HL-60 (cell line): ENCODE data around the gene CCL14.

ENCODE experiments used
- DNase-seq, 2 experiments: peaks; one replicate each; pipeline ENCODE4 v3.0.0-alpha.2; 2010 to 2020; ENCODE audit warnings: low read depth in 1 of 2, low spot score in 1 of 2
- H3K27ac ChIP-seq: fragments of 250-450 bp; sonication (Bioruptor Pico); replicated peaks from 2 replicates; pipeline ENCODE4 v1.5.1; 2020; ENCODE audit warnings: mild to moderate bottlenecking, moderate library complexity
- H3K27me3 ChIP-seq: fragments of 250-450 bp; sonication (Bioruptor Pico); 2 replicates; pipeline ENCODE4 v1.5.1; 2021; ENCODE audit warnings: mild to moderate bottlenecking, moderate library complexity; ENCODE audit not compliant: insufficient read depth, poor library complexity, severe bottlenecking
- H3K4me3 ChIP-seq: replicated peaks from 2 replicates; pipeline ENCODE4 v1.5.1; 2011; ENCODE audit warnings: mild to moderate bottlenecking, control low read depth, low read length; ENCODE audit not compliant: insufficient read depth
- GABPA ChIP-seq: IDR thresholded peaks from 2 replicates; pipeline ENCODE4 v1.6.1; 2012; ENCODE audit warnings: low read depth
- POLR2AphosphoS5 ChIP-seq: IDR thresholded peaks from 2 replicates; pipeline ENCODE4 v1.6.1; 2012; ENCODE audit warnings: low read depth
- SPI1 ChIP-seq: IDR thresholded peaks from 2 replicates; pipeline ENCODE4 v1.6.1; 2012; ENCODE audit warnings: low read depth, mild to moderate bottlenecking, borderline replicate concordance
- TF ChIP-seq, protein P1 (sequence below): IDR thresholded peaks from one replicate; pipeline ENCODE4 v1.5.1; 2011; ENCODE audit warnings: low read length, control low read depth, inconsistent platforms; ENCODE audit not compliant: insufficient read depth
- TF ChIP-seq, protein P2 (sequence below): IDR thresholded peaks from 2 replicates; pipeline ENCODE4 v1.6.1; 2012; ENCODE audit warnings: low read depth; ENCODE audit not compliant: insufficient replicate concordance

CCL14 gene

DNA sequence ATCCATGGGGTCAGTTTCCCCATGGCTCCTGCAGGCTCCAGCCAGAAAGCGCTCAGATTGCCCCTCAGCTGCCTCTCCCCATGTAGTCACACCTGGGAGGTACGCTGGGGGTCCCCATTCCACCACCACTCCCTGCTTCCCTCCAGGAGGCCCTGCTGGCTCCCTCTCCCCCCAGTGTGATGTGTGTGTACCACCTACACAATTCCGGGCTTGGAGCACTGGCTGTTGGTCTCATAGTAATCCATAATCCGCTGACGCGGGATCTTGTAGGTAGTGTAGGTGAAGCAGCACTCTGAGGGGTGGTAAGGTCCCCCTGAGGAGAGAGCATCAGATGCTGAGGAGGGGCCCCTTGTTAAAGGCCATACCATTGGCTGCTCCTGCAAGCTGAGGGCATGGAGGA lies 2.4 kb downstream of the CCL14 start:
- H3K4me3 ChIP-seq = no peak overlapping the region
- H3K27ac ChIP-seq = no peak overlapping the region
- no peak for DNase-seq
- TF ChIP-seq, protein P1, sequence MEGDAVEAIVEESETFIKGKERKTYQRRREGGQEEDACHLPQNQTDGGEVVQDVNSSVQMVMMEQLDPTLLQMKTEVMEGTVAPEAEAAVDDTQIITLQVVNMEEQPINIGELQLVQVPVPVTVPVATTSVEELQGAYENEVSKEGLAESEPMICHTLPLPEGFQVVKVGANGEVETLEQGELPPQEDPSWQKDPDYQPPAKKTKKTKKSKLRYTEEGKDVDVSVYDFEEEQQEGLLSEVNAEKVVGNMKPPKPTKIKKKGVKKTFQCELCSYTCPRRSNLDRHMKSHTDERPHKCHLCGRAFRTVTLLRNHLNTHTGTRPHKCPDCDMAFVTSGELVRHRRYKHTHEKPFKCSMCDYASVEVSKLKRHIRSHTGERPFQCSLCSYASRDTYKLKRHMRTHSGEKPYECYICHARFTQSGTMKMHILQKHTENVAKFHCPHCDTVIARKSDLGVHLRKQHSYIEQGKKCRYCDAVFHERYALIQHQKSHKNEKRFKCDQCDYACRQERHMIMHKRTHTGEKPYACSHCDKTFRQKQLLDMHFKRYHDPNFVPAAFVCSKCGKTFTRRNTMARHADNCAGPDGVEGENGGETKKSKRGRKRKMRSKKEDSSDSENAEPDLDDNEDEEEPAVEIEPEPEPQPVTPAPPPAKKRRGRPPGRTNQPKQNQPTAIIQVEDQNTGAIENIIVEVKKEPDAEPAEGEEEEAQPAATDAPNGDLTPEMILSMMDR = no peak
- TF ChIP-seq, protein P2, sequence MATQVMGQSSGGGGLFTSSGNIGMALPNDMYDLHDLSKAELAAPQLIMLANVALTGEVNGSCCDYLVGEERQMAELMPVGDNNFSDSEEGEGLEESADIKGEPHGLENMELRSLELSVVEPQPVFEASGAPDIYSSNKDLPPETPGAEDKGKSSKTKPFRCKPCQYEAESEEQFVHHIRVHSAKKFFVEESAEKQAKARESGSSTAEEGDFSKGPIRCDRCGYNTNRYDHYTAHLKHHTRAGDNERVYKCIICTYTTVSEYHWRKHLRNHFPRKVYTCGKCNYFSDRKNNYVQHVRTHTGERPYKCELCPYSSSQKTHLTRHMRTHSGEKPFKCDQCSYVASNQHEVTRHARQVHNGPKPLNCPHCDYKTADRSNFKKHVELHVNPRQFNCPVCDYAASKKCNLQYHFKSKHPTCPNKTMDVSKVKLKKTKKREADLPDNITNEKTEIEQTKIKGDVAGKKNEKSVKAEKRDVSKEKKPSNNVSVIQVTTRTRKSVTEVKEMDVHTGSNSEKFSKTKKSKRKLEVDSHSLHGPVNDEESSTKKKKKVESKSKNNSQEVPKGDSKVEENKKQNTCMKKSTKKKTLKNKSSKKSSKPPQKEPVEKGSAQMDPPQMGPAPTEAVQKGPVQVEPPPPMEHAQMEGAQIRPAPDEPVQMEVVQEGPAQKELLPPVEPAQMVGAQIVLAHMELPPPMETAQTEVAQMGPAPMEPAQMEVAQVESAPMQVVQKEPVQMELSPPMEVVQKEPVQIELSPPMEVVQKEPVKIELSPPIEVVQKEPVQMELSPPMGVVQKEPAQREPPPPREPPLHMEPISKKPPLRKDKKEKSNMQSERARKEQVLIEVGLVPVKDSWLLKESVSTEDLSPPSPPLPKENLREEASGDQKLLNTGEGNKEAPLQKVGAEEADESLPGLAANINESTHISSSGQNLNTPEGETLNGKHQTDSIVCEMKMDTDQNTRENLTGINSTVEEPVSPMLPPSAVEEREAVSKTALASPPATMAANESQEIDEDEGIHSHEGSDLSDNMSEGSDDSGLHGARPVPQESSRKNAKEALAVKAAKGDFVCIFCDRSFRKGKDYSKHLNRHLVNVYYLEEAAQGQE = no peak
- TF ChIP-seq SPI1 (no peak), GABPA (no peak), POLR2AphosphoS5 (no peak)
- H3K27me3 ChIP-seq = no peaks in the 10 kb centered on the region

DNA sequence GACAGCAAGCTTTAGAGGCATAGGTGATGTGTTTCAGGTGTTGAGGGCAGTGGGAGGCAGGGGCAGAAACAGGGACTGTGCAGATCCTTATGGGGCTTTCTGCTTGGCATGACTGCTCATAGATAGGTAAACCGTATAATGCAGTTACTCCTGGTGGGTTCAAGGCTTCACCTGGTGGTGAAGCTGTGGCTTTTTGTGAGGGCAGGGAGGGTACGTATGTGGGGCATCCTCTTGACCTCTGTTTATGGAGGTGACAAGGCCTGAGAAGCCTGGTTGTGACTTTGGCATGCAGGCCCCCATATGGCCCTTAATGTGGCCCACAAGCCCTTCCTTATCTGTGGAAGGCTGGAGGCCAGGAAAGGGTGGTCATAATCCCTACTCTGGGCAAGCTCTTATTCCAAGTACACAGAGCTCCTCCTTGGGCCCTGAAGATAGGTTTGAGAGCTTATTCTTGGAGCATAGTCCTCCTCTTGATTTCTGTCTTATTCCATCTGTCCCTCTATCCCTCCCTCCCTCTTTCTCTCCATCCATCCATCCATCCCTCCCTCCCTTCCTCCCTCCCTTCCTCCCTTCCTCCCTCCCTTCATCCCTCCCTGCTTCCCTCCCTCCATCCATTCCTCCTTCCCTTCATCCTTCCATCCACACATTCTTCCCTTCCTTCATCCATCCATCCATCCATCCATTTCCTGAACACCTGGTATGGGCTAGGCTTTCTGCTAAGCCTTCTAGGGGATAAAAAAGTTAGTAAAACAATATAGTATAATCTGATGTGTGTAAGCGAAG lies 3.9 kb downstream of the CCL14 start:
- Histone ChIP-seq H3K27ac (no peak overlapping the region), H3K4me3 (no peak overlapping the region), H3K27me3 (no peaks in the 10 kb centered on the region)
- TF ChIP-seq, protein P2 = no peak
- TF ChIP-seq POLR2AphosphoS5 (no peak), GABPA (no peak)
- DNase-seq = no peak

DNA sequence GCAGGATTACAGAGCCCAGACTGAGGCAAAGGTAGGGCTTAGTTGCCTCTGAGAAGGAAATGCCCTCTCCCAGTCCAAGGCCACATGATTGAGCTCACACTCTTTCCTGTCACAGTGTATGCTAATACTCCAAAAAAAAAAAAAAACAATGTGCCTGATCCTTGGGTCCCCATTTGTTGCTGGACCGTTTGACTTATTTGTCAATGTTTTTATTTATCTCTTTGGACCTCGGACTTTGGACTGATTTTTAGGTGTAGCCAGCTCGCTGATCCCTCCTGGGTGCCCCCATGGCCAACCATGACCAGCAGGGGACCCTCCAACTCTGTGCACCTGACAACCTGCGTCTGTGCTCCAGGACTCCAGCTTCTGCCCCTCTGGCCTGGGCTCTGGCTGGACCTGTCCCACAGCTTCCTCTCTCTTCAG lies 4.6 kb downstream of the CCL14 start:
- no peaks in the 10 kb centered on the region for H3K27me3 ChIP-seq
- H3K27ac ChIP-seq = no peak overlapping the region
- DNase-seq = no peak
- no peak for TF ChIP-seq GABPA
- H3K4me3 ChIP-seq = no peak overlapping the region

DNA sequence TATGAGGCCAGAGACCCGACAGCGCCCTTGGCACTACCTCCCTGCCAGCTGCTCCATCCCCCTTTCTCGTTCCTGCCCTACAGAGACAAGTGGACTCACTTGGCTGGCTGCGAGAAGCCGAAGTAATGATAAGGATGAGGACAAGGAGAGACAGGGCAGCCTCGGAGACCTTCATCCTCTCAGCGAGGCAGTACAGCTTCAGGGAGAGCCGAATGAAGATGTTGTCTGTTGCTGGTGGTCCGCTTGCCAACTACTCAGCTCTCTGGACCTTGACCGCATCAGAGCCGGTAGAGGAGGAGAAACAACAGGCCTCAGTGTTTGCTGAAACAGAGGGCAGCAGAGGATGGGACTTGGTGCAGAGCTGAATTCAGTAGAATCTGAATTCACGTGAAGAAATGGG lies 5.3 kb downstream of the CCL14 start, which contains the start of gene CCL16:
Gene CCL16 (minus strand): TSS at position 252 of the 400 bp plus-strand sequence. CDS start 77 bp downstream, at position 175.
- Histone ChIP-seq H3K27me3 (no peaks in the 10 kb centered on the region), H3K4me3 (no peak within 1 kb of the TSS), H3K27ac (no peak within 1 kb of the TSS)
- TF ChIP-seq GABPA (no peak), SPI1 (no peak), POLR2AphosphoS5 (no peak)
- TF ChIP-seq, protein P1 = no peak
- TF ChIP-seq, protein P2 = no peak
- no peak for DNase-seq
